Measurements from ENCODE around the gene PDCD10. TPM values are rescaled to one million over a fixed set of nuclear protein-coding genes. Genes with fewer than 3 reads are reported as not detected.
A peak's percentile ranks its signal among the peaks of the same experiment; 100 is the strongest.

PDCD10 gene
- total RNA-seq, 1 donor from 2014 or later: 53.2 TPM

- Histone ChIP-seq H3K27me3 (no peaks in the 10 kb centered on the region), H3K4me1 (no peaks in the 10 kb centered on the region), H3K9me3 (no peaks in the 10 kb centered on the region), H3K4me3 (no peak overlapping the region), H3K27ac (no peak overlapping the region), H3K36me3 (no peaks in the 10 kb centered on the region)
- no peak for ATAC-seq
- no peak for TF ChIP-seq CTCF (IDR thresholded peaks at IDR 0.05)
- no peak for DNase-seq
- intact Hi-C loops (cut with DNase I): no loop called here
Measured at GRCh38 chr3:167749728-167750127, 15.0 kb upstream of the PDCD10 start.

- no peaks in the 10 kb centered on the region for H3K27me3 ChIP-seq
- no peak overlapping the region for H3K27ac ChIP-seq
- no peaks in the 10 kb centered on the region for H3K4me1 ChIP-seq
- no peak overlapping the region for H3K4me3 ChIP-seq
- H3K36me3 ChIP-seq: no peaks in the 10 kb centered on the region
- intact Hi-C loops (cut with DNase I): no loop called here
- H3K9me3 ChIP-seq: no peaks in the 10 kb centered on the region
- DNase-seq (no peak), ATAC-seq (no peak)
- no peak for TF ChIP-seq CTCF (IDR thresholded peaks at IDR 0.05)
Measured at GRCh38 chr3:167749209-167749608, 14.5 kb upstream of the PDCD10 start.

- no peaks in the 10 kb centered on the region for H3K36me3 ChIP-seq
- H3K27ac ChIP-seq: no peak overlapping the region
- intact Hi-C loops (cut with DNase I): no loop called here
- no peaks in the 10 kb centered on the region for H3K4me1 ChIP-seq
- no peaks in the 10 kb centered on the region for H3K9me3 ChIP-seq
- ATAC-seq (no peak), DNase-seq (no peak)
- TF ChIP-seq CTCF (IDR thresholded peaks at IDR 0.05): no peak
- H3K27me3 ChIP-seq: no peaks in the 10 kb centered on the region
- no peak overlapping the region for H3K4me3 ChIP-seq
Measured at GRCh38 chr3:167743799-167744198, 9.1 kb upstream of the PDCD10 start.

GRCh38 chr3:167742338-167742737 lies 7.6 kb upstream of the PDCD10 start:
- H3K4me1 ChIP-seq: no peaks in the 10 kb centered on the region
- H3K36me3 ChIP-seq: no peaks in the 10 kb centered on the region
- TF ChIP-seq CTCF (IDR thresholded peaks at IDR 0.05): no peak
- intact Hi-C loops (cut with DNase I): no loop called here
- ATAC-seq: no peak
- no peaks in the 10 kb centered on the region for H3K9me3 ChIP-seq
- H3K4me3 ChIP-seq: no peak overlapping the region
- no peak for DNase-seq
- H3K27me3 ChIP-seq: no peaks in the 10 kb centered on the region
- H3K27ac ChIP-seq: no peak overlapping the region

- no peak overlapping the region for H3K4me3 ChIP-seq
- no peak for DNase-seq
- H3K27me3 ChIP-seq: no peaks in the 10 kb centered on the region
- TF ChIP-seq CTCF (IDR thresholded peaks at IDR 0.05): peak; percentile 26
- intact Hi-C loops (cut with DNase I): no loop called here
- no peaks in the 10 kb centered on the region for H3K36me3 ChIP-seq
- H3K4me1 ChIP-seq: peaks cover 4% of the 10 kb centered on the region
- ATAC-seq: peak; percentile 49
- no peak overlapping the region for H3K27ac ChIP-seq
- H3K9me3 ChIP-seq: no peaks in the 10 kb centered on the region
Measured at GRCh38 chr3:167740961-167741587, 6.4 kb upstream of the PDCD10 start.

Measured in upper lobe of right lung (tissue), 1 donor.